HCT116 (cell line): ENCODE data around the gene HRH4. TPM values are rescaled to one million over a fixed set of nuclear protein-coding genes. Genes with fewer than 3 reads are reported as not detected.

Source experiments
- ATAC-seq: fragments of 200-7000 bp; cut with Tn5 transposase; 2 replicates; pipeline ENCODE4 v1.9.1; 2020; ENCODE audit warnings: mild to moderate bottlenecking, moderate library complexity
- BruUV-seq: library from RNA; stranded (reverse); fragments of 400-500 nt; replicated peaks from 2 replicates; lab custom pipeline; 2021; lab: Mats Ljungman, UMichigan
- CTCF ChIA-PET: fragments of 300-600 bp; sonication (Branson Sonifier 250); formaldehyde crosslinking; loops from one replicate; lab custom pipeline; 2021; ENCODE audit warnings: antibody characterized with exemption; lab: Charles Lee
- POLR2A ChIA-PET: fragments of 300-600, 350-600 bp; sonication (Branson Sonifier 250); formaldehyde crosslinking; loops from one replicate; lab custom pipeline; 2021; ENCODE audit warnings: antibody characterized with exemption; lab: Charles Lee
- RAD21 ChIA-PET, 2 experiments: fragments of 300-600 bp; sonication (Branson Sonifier 250); formaldehyde crosslinking; loops; one replicate each; lab custom pipeline; 2023; ENCODE audit warnings: low total read pairs in 2 of 2; ENCODE audit not compliant: uncharacterized antibody in 2 of 2, unreplicated experiment in 2 of 2, low non-redundant PET in 1 of 2; lab: Charles Lee
- DNase-seq: peaks from one replicate; pipeline ENCODE4 v3.0.0-alpha.2; 2010; ENCODE audit warnings: low read depth, low spot score
- H2AFZ ChIP-seq: fragments of 200-600 bp; shearing (Covaris generic), sonication (generic); 2 replicates; pipeline ENCODE4 v1.6.1; 2017; ENCODE audit warnings: low read depth, mixed run types, mixed read lengths, antibody characterized with exemption, low read length; ENCODE audit not compliant: poor library complexity, severe bottlenecking
- H3K27ac ChIP-seq: 2 replicates; pipeline ENCODE4 v1.5.1; 2012; ENCODE audit warnings: low read depth, low read length
- H3K27me3 ChIP-seq: fragments of 200-600 bp; sonication (generic); 2 replicates; pipeline ENCODE4 v1.6.1; 2016; ENCODE audit warnings: mixed run types, low read length, mixed read lengths; ENCODE audit not compliant: insufficient read depth
- H3K36me3 ChIP-seq, 2 experiments: fragments of 200-500 bp in 1 of 2; fragments of 200-600 bp in 1 of 2; sonication (Bioruptor generic) in 1 of 2; sonication (generic) in 1 of 2; 2 replicates each; pipeline versions ENCODE4 v1.5.1 to v1.6.1; 2014 to 2016; ENCODE audit warnings: low read length in 2 of 2, inconsistent platforms in 1 of 2, mixed read lengths in 1 of 2, mixed run types in 1 of 2; ENCODE audit not compliant: insufficient read depth in 2 of 2, control insufficient read depth in 1 of 2
- H3K4me1 ChIP-seq, 2 experiments: fragments of 200-600 bp in 1 of 2; sonication (generic) in 1 of 2; 2 replicates each; pipeline versions ENCODE4 v1.5.1 to v1.6.1; 2012 to 2017; ENCODE audit warnings: low read length in 2 of 2, inconsistent platforms in 1 of 2, mild to moderate bottlenecking in 1 of 2, mixed read lengths in 1 of 2, mixed run types in 1 of 2, moderate library complexity in 1 of 2; ENCODE audit not compliant: insufficient read depth in 2 of 2, control insufficient read depth in 1 of 2
- H3K4me2 ChIP-seq: fragments of 200-600 bp; sonication (generic); 2 replicates; pipeline ENCODE4 v1.6.1; 2017; ENCODE audit warnings: mixed run types, low read length, mixed read lengths
- H3K4me3 ChIP-seq, 2 experiments: fragments of 200-600 bp in 1 of 2; sonication (generic) in 1 of 2; replicated peaks in 1 of 2; 2 replicates each; pipeline ENCODE4 v1.5.1; 2011 to 2016; ENCODE audit warnings: low read length in 2 of 2, control low read depth in 1 of 2, low read depth in 1 of 2, mild to moderate bottlenecking in 1 of 2, mixed read lengths in 1 of 2, mixed run types in 1 of 2
- H3K79me2 ChIP-seq: fragments of 200-600 bp; sonication (generic); 2 replicates; pipeline ENCODE4 v1.6.1; 2017; ENCODE audit warnings: mild to moderate bottlenecking, mixed run types, low read length, moderate library complexity, mixed read lengths; ENCODE audit not compliant: insufficient read depth
- H3K9ac ChIP-seq: fragments of 200-600 bp; sonication (generic); 2 replicates; pipeline ENCODE4 v1.6.1; 2016; ENCODE audit warnings: low read length, mixed read lengths
- H3K9me2 ChIP-seq: fragments of 200-600 bp; sonication (generic), shearing (Covaris generic); 2 replicates; pipeline ENCODE4 v1.6.1; 2017; ENCODE audit warnings: mixed run types, mild to moderate bottlenecking, moderate library complexity; ENCODE audit not compliant: insufficient read depth
- H3K9me3 ChIP-seq, 2 experiments: fragments of 200-500 bp in 1 of 2; fragments of 200-600 bp in 1 of 2; sonication (Bioruptor generic) in 1 of 2; sonication (generic) in 1 of 2; 2 replicates each; pipeline ENCODE4 v1.6.1; 2014 to 2017; ENCODE audit warnings: low read length in 2 of 2, mixed read lengths in 2 of 2, inconsistent platforms in 1 of 2, low read depth in 1 of 2, mild to moderate bottlenecking in 1 of 2, mixed run types in 1 of 2, moderate library complexity in 1 of 2; ENCODE audit not compliant: control insufficient read depth in 1 of 2, insufficient read depth in 1 of 2
- H4K20me1 ChIP-seq: fragments of 200-600 bp; sonication (generic), shearing (Covaris generic); 2 replicates; pipeline ENCODE4 v1.6.1; 2017; ENCODE audit warnings: mixed run types, mild to moderate bottlenecking, moderate library complexity; ENCODE audit not compliant: insufficient read depth
- CTCF ChIP-seq, 3 experiments: fragments of 200-600 bp in 1 of 3; sonication (generic) in 1 of 3; IDR thresholded peaks in 2 of 3; conservative IDR thresholded peaks in 1 of 3; 2 replicates each; pipeline ENCODE4 v1.5.1; 2012 to 2017; ENCODE audit warnings: low read depth in 2 of 3, low read length in 2 of 3, antibody characterized with exemption in 1 of 3, borderline replicate concordance in 1 of 3, control low read depth in 1 of 3, mild to moderate bottlenecking in 1 of 3, mixed read lengths in 1 of 3, mixed run types in 1 of 3, moderate library complexity in 1 of 3; ENCODE audit not compliant: insufficient read depth in 1 of 3
- ELF1 ChIP-seq: IDR thresholded peaks from 2 replicates; pipeline ENCODE4 v1.6.1; 2012; ENCODE audit warnings: low read depth, borderline replicate concordance
- REST ChIP-seq: IDR thresholded peaks from 2 replicates; pipeline ENCODE4 v1.6.1; 2012; ENCODE audit warnings: low read depth
- SRF ChIP-seq: IDR thresholded peaks from 2 replicates; pipeline ENCODE4 v1.6.1; 2012; ENCODE audit warnings: low read depth
- YY1 ChIP-seq: IDR thresholded peaks from 2 replicates; pipeline ENCODE4 v1.6.1; 2011; ENCODE audit warnings: low read length, low read depth, moderate library complexity, mild to moderate bottlenecking; ENCODE audit not compliant: insufficient replicate concordance; ENCODE audit errors: extremely low read depth
- intact Hi-C: fragments of 100-400 bp; cut with micrococcal nuclease; formaldehyde crosslinking; loops from 2 replicates; pipeline ENCODE4 v1.10.0; 2022
- total RNA-seq: library from RNA; stranded (reverse); gene quantifications from one replicate; pipeline ENCODE4 v1.2.1, GENCODE V29; 2021; ENCODE audit not compliant: unreplicated experiment

Gene HRH4
- total RNA-seq, 1 experiment from 2014 or later, result not detected

DNA sequence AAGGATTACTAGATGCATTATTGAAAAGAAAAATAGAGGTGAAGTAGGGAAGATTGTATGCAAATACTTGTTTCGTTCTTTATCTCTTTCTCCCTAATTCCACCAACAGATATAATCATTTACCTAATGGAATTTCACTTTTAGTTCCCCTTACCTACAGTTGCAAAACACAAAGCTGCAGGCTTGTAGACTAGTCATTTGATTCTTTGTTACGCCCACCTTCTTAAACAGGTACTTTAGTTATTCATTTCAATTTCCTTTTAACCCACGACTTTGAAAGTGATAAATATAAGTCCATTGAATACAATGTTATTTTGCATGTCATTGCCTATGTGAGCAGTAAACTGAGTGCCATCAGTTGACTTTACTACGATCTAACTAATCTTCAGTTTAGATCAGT lies 3.9 kb upstream of the HRH4 start:
- Histone ChIP-seq H3K4me1 (no peaks in the 10 kb centered on the region), H3K27me3 (no peaks in the 10 kb centered on the region), H3K4me3 (no peak overlapping the region), H3K36me3 (peaks cover 0 to 4% of the 10 kb centered on the region in 2 experiments; a peak in 1 of 4 replicates), H3K9me2 (no peaks in the 10 kb centered on the region), H3K9me3 (no peaks in the 10 kb centered on the region), H3K9ac (no peak overlapping the region), H3K79me2 (no peaks in the 10 kb centered on the region), H3K4me2 (no peak overlapping the region), H3K27ac (no peak overlapping the region), H4K20me1 (no peaks in the 10 kb centered on the region), H2AFZ (no peak overlapping the region)
- intact Hi-C loops, result no loop called here
- RAD21 ChIA-PET, result no interaction called here
- POLR2A ChIA-PET, result no interaction called here
- ATAC-seq (no peak), DNase-seq (no peak)
- CTCF ChIA-PET, result no interaction called here
- BruUV-seq, result no TSS peak
- no peak for TF ChIP-seq REST

- no peaks in the 10 kb centered on the region for H3K27me3 ChIP-seq
- no peaks in the 10 kb centered on the region for H4K20me1 ChIP-seq
- no peaks in the 10 kb centered on the region for H3K4me1 ChIP-seq
- DNase-seq (no peak), ATAC-seq (no peak)
- intact Hi-C loops, result no loop called here
- no peak overlapping the region for H3K4me2 ChIP-seq
- BruUV-seq, result no TSS peak
- no peak overlapping the region for H3K9ac ChIP-seq
- no peaks in the 10 kb centered on the region for H3K9me2 ChIP-seq
- no peak overlapping the region for H3K27ac ChIP-seq
- TF ChIP-seq ELF1 (no peak), SRF (no peak), CTCF (IDR thresholded peaks at IDR 0.05 in 2 of 3, conservative IDR thresholded peaks at IDR 0.05 in 1 of 3; ENCODE audit: borderline replicate concordance in 1 of 3, insufficient read depth in 1 of 3, low read depth in 2 of 3, low read length in 2 of 3) (no peak), YY1 (no peak)
- H3K36me3 ChIP-seq, result no peaks in the 10 kb centered on the region
- no peak overlapping the region for H3K4me3 ChIP-seq
- no peak overlapping the region for H2AFZ ChIP-seq
- H3K79me2 ChIP-seq, result no peaks in the 10 kb centered on the region
- POLR2A ChIA-PET, result interaction anchor here (1.6 kb wide), 1 partner anchor 13 kb away, joined by 4 read pairs; no protein-coding TSS in a partner anchor
- RAD21 ChIA-PET, result no interaction called here
- CTCF ChIA-PET, result interaction anchor here (0.9 to 1.5 kb wide), 2 partner anchors 13 to 28 kb away, joined by 3 read pairs; no protein-coding TSS in a partner anchor
- no peaks in the 10 kb centered on the region for H3K9me3 ChIP-seq
These were observed 665 bp upstream of the HRH4 start for GRCh38 chr18:24459772-24460171.
